Measurements from ENCODE around the gene ZMAT5.

The ZMAT5 gene

DNA sequence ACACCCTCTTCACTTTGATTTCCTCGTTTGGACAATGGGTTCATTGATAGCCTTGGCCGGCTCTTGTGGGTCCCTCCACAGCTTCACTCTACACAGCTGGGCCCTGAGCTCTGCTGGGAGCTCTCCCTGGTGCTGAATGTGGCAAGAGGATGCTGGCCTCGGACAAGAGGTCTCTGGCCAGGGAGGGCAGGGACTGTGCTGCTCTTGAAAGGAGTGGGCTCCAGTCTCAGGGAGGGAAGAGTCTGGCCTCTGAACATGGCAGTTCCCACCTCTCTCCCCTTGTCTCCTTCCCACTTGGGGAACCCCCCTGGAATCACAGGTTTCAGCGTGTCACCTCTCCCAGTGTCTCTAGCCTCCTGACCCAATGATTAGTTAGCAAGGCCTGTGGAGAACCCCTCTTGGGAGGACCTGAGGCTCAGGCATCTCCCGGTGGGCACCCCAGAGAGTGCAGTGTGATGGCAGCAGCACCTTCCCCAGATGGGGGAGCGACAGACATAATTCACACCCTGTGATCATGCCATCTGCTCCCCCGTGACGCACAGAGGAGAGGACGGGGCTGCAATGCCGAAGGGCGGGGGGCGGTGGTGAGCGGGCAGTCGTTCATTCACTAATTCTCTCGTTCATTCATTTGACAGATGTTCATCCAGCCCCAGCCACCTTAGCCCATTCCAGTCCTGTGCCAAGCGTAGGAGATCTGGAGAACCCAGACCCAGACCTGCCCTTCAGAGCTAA is 49.8 kb downstream of the ZMAT5 start:
- TF ChIP-seq, protein P1, sequence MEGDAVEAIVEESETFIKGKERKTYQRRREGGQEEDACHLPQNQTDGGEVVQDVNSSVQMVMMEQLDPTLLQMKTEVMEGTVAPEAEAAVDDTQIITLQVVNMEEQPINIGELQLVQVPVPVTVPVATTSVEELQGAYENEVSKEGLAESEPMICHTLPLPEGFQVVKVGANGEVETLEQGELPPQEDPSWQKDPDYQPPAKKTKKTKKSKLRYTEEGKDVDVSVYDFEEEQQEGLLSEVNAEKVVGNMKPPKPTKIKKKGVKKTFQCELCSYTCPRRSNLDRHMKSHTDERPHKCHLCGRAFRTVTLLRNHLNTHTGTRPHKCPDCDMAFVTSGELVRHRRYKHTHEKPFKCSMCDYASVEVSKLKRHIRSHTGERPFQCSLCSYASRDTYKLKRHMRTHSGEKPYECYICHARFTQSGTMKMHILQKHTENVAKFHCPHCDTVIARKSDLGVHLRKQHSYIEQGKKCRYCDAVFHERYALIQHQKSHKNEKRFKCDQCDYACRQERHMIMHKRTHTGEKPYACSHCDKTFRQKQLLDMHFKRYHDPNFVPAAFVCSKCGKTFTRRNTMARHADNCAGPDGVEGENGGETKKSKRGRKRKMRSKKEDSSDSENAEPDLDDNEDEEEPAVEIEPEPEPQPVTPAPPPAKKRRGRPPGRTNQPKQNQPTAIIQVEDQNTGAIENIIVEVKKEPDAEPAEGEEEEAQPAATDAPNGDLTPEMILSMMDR (conservative IDR thresholded peaks at IDR 0.05; ENCODE audit: low read depth): no peak
- POLR2A ChIA-PET (ENCODE audit: low non-redundant PET): no interaction called here
- CTCF ChIA-PET: interaction anchor here (1.5 kb wide), 1 partner anchor 91 kb away, joined by 3 read pairs; no protein-coding TSS in a partner anchor
- no peak overlapping the region for H3K27ac ChIP-seq
- DNase-seq (ENCODE audit: low spot score): no peak

DNA sequence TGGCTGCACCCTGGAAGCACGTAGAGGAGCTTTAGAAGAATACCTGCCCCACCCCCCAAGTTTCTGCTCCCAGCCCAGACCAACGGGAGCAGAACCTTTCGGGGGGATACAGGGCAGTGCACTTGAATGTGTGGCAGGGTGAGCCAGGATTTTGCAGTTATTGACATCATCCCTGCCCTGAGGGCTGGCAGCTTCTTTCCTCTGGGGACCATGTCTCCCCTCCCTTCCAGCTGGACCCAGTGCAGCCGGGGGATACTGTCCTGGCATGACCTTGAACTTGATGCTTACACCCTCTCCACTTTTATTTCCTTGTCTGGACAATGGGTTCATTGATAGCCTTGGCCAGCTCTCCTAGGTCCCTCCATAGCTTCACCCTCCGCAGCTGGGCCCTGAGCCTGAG is 51.1 kb downstream of the ZMAT5 start:
- POLR2A ChIA-PET (ENCODE audit: low non-redundant PET): no interaction called here
- CTCF ChIA-PET: no interaction called here
- no peak for DNase-seq (ENCODE audit: low spot score)
- H3K27ac ChIP-seq: no peak overlapping the region
- TF ChIP-seq, protein P1 (conservative IDR thresholded peaks at IDR 0.05; ENCODE audit: low read depth): no peak

DNA sequence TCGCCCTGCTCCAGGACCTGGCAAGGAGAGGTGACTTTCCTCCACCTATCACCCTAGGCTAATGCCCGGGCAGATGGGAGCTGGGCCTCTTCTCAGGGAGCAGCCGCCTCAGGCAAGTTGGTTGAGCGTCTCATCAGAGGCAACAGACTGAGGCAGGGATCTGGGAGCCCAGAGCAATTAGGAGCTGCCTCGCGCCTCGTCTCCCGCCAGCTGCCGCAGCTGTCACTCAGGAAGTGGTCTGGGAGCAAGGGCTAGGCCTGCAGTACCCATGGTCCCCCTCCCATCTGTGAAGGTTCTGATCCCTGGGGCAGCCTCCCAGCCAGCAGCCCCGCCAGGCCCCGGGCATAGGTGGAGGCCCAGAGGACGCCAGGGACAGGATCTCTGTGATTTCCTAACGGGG is 51.6 kb downstream of the ZMAT5 start:
- CTCF ChIA-PET: no interaction called here
- POLR2A ChIA-PET (ENCODE audit: low non-redundant PET): no interaction called here
- DNase-seq (ENCODE audit: low spot score): no peak
- TF ChIP-seq, protein P1 (conservative IDR thresholded peaks at IDR 0.05; ENCODE audit: low read depth): no peak
- H3K27ac ChIP-seq: no peak overlapping the region

DNA sequence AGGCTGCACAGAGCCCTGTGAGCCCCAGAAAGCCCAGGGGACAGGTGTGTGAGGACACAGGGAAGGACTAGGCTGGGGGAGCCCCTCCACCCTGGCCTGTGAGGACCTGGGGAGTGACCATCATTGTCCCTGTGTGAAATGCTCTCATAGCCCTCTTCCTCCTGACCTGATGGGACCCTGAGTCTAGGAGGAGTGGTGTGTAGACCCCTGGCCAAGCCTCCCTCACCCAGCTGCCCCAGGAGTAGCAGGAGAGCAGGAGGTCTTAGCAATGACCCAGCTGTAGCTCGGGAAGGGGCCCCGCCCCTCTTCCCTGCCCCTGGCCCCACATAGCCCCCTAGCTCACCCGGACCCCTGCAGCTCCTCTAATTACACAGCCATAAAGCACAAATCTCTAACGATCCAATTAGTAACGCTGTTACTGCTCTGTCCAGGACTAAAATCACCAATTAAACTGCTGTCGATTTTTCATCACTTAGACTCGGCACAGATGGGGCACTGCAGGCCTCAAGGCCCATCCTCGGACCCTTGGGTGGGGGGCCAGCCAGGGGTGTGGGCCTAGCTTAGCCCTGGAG is 53.6 kb downstream of the ZMAT5 start:
- POLR2A ChIA-PET (ENCODE audit: low non-redundant PET): no interaction called here
- no peak overlapping the region for H3K27ac ChIP-seq
- CTCF ChIA-PET: no interaction called here
- no peak for DNase-seq (ENCODE audit: low spot score)
- TF ChIP-seq, protein P1 (conservative IDR thresholded peaks at IDR 0.05; ENCODE audit: low read depth): no peak

DNA sequence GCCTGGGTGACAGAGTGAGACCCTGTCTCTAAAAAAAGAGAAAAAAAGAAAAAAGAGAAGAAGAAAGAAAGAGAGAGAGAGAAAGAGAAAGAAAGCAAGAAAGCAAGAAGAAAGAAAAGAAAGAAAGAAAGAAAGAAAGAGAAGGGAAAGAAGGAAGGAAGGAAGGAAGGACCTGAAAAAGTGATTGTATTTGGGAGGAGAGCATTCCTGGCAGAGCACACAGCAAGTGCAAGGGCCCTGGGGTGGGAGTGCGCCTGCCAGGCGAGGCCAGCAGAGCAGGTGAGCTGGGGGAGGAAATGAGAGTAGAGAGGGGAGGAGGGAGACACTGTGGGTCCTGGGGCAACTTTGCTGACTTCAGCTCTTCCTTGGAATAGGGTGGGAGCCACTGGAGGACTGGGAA is 54.7 kb downstream of the ZMAT5 start:
- H3K27ac ChIP-seq: no peak overlapping the region
- CTCF ChIA-PET: no interaction called here
- DNase-seq (ENCODE audit: low spot score): no peak
- POLR2A ChIA-PET (ENCODE audit: low non-redundant PET): no interaction called here
- TF ChIP-seq, protein P1 (conservative IDR thresholded peaks at IDR 0.05; ENCODE audit: low read depth): no peak

DNA sequence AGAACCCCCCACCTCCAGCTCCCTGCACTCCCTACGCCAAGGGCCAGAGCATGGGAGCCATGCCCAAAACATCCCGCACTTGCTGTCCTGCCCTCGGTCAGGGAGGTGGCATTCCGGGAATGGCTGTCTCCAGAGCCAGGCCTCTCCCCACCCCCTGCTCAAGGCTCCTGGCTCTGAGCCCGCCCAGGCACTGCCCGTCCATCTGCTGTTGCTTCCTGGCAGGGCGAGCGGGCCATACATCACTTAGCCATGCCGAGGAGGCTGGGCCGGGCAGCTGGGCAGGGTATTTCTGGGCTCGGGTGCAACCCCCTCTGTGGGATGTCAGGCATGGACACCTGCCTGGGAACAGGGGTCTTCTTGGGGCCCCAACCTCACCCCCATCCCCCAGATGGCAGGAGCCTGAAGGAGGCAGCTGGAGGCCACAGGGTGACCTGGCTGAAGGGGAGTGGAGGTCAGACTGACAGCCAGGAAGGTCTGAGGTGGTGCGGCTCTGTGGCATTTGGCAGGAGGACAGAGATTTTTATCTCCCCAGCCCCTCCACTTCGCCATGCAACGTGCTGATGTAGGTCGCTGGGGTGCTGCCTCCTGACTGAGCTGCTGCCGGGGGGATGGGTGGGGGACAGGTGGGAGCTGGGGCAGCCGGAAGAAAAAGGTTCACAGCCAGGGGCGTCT is 55.7 kb downstream of the ZMAT5 start:
- TF ChIP-seq, protein P1 (conservative IDR thresholded peaks at IDR 0.05; ENCODE audit: low read depth): no peak
- H3K27ac ChIP-seq: no peak overlapping the region
- DNase-seq (ENCODE audit: low spot score): no peak
- POLR2A ChIA-PET (ENCODE audit: low non-redundant PET): no interaction called here
- CTCF ChIA-PET: no interaction called here
